Left kidney (tissue), 2 donors: ENCODE results near the gene HDLBP. TPM values are rescaled to one million over a fixed set of nuclear protein-coding genes. Genes with fewer than 3 reads are reported as not detected.
"Not testable (repeated sequence)": the region's sequence is repeated elsewhere in the genome, so short reads cannot be mapped to it uniquely, and the experiment has no call there.

ENCODE experiments used
- DNase-seq: peaks from one replicate; pipeline ENCODE4 v3.0.0-alpha.2; 2013
- polyA plus RNA-seq: library from polyadenylated mRNA; unstranded; fragments of 120-200 nt; gene quantifications from one replicate; pipeline ENCODE4 v1.2.1, GENCODE V29; 2013; ENCODE audit not compliant: insufficient read length

The HDLBP gene
- polyA plus RNA-seq, 1 donor: 375 TPM

DNA sequence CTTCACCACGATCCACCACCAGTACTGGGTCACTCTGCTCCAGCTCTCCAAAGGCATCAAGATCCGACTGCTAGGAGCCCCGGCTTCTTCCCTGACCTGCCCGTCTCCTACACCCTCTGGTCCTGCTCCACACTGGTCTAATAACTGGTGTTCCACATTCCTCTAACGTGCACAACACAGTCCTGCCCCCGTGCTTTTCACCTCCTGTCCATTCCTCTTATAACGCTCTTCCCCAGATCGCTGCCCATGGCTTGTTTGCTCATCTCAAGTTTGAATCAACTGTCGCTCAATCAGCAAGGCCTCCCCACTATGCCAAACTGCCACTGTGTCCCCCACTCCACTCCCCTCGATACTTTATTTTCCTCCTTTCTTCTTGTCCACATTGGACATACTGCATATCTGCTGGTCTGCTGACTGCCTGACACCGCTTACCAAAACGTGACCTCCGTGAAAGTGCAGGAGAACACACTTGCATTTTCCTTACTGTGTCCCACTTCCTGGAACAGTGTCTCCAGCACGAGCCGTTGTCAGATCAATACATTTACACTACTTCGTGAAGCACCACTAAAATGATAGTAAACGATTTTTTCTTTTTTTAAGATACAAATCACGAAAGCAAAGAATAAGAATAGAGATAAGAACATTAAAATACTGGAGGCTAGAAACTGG lies 6.5 kb downstream of the HDLBP start:
- no peak for DNase-seq

DNA sequence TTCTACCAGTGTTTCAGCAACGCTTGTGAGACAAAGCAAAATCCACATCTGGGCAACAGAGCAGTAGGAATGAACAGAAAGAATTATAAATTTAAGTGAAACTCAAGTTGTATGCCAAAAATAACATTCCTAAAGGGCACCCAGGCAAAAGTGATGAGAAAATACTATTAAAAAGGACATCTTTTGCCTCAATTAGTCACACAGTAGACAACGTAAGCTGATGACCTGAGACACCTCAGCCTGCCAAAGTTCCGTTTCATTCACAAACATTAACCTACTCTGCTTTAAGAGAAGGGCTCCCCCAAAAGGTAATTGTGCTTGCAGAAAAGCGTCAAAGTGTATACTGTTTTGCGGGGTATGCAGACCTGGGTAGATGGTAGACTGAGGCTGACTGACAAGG lies 7.2 kb downstream of the HDLBP start:
- no peak for DNase-seq

DNA sequence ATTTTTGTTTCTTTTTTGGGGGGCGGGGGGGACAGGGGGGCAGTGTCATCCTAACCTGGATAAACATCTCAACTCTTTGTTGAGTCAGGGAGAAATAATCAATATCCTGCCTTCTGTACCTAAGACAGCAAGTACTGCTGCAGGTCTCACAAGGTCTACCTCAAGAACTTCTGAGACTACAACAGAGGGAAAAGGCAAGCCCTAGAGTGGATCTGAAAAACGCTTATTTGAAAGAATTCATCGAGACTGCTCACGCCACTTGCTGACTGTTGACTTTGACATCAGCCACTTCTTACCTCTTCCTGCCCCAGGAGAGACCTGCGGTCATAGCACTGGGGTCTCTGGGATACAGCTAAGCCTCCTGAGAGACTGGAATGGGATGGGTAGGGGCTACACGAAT lies 8.4 kb downstream of the HDLBP start:
- DNase-seq: no peak

DNA sequence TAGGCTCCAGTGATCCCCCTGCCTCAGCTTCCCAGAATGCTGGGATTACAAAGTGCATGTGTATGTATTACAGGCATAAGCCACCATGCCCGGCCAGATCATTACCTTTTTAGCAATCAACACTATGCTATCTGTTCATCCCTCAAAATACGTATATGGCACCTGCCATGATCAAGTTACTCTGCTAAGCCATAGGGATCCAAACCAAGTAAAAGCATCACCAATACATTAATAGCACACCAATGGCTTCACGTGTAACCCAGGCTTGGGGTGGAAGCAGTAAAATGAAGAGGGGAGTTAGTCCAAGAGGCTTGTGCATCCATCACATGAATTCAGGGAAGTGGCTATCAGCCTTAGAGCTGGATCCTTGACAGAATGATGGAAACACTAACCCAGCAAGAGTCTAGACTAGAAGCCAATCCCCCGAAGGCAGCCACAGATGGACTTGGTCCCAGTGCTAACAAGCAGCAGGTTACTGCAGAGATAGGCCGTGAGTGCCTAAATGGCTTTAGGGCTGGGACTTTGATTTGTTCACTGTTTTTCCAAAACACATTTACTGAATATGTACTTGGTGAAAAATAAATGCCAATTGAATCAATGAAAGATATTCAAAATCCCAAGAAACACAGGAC lies 11.3 kb downstream of the HDLBP start:
- no peak for DNase-seq

DNA sequence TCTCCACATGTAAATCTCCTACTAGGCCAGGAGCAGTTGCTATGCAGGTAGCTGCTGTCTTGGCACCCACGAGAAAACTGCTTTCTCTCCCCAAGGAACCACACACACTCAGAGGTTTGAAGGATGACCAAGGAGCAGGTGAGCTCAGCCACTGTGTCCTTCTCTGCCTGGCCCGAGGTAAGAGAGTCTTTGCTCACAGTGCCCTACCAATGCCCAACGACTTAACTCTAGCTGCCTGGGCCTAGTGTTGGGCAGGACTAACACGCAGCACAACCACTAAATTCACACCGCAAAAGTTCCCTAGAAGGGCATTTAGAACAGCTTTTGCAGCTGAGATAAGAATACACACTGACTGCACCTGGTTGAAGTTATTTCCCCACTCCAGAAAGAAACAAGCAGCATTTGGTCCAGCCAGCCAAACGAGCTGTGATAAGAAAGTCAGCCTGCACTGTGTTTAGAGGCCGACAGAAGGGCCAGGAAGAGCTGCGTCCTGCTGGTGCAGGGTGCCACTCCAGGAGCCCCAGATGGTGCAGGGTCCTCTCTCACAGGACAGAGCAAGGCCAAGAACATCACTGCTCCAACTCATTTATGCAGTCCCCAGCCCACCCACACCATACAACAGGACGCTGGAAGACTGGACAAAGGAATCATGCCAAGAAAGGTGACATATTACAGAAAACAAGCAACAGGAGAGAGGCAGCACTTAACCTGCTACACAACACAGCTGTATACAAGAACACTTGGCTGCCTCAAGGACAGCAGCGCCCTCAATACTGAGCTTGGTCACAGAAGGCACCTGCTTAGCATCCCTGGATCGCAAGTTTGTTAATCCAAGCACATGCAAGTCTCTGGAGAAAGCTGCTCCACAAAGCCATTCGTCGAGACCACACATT lies 12.5 kb downstream of the HDLBP start:
- no peak for DNase-seq

DNA sequence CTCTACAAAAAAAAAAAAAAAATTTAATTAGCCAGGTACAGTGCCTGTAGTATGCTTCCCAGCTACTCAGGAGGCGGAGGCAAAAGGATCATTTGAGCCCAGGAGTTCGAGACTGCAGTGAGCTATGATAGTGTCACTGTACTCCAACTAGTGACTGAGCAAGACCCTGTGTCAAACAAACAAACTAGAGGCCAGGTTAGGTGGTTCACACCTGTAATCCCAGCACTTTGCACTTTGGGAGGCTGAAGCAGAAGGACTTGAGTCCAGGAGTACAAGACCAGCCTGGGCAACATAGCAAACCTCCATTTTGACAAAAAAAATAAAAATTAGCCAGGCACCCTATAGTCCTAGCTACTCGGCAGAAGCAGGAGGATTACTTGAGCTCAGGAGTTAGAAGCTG lies 13.4 kb downstream of the HDLBP start:
- no peak for DNase-seq

DNA sequence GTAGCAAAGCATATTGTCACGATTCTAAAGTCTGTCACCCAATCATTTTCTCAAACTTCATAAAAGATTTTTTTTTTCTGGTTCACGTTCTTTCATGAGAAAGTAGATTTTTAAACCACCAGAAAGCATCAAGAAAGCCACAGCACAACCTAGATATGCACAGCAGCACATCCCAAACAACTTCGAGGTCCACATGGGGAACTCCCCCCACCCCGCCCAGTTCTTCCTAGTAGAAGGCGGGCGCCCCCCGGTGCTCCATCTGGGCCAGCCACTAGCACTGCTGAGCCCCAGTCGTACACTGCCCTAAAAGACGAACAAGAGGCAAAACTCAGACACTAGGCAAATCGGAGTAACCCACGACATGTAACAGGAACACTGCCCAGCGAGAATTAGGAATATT lies 15.5 kb downstream of the HDLBP start:
- no peak for DNase-seq

DNA sequence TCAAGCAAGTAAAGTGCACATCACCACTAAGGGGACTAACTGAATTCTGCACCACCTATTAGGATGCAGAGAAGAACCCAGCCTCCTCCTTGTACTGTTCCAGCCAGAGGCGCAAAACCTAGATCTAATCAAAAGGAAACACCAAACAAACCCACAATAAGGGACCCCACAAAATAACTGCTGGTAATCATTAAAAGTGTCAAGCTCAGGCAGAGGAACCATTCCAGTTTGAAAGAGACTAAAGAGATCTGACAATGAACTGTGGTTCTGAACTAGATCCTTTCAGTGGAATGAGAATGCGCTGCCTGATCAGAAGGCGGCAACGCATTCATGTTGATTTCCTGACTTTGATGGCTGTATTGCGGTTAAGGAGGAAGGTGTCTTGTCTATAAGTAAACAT lies 16.8 kb downstream of the HDLBP start:
- no peak for DNase-seq

DNA sequence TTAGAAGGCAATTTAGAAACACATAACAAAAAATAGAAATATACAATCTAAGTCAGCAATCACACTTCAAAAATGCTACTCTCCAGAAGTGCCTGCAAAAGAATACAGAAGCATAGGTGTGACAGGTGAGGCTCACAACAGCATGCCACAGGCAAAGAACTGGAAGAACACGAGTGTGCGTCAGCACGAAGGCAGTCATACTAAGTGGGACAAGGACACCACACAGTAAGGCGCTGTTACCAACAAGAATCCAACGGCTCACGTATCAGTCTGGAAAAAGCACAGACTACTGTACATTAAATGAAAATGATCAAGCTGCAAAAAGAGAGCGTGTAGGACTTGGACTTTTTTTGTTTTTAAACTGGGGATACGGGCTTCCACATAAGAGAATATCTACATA lies 18.7 kb downstream of the HDLBP start:
- DNase-seq: no peak

DNA sequence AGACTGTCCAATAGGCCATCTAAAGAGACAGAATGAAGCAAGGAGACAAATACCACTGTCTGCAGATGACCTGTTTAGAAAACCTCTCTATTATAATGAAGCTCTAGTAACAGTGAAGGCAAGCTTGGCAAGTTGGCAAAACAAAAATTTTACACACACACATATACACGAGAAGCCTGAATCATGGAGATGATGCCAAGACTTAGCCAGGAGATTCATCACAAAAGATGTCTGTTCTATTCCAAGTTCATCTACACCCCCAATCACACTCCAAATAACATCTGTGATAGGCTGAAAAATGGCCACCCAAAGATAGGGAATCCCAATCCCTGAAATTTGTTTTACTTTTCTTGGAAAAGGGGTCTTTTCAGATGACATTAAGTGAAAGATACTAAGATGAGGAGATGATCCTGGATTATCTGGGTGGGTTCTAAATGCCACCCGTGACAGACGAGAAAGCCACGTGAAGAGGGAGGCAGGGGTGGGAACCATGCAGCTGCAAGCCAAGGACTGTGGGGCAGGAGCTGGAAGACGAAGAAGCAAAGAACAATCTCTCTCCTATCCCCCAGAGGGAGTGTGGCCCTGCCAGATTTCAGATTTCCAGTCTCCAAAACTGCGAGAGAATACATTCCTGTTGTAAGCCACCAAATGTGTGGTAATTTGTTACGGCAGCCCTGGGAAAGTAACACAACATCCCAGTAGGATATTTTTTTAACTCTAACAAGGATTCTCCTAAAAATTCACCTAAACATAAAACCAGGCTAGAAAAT lies 20.0 kb downstream of the HDLBP start:
- no peak for DNase-seq

DNA sequence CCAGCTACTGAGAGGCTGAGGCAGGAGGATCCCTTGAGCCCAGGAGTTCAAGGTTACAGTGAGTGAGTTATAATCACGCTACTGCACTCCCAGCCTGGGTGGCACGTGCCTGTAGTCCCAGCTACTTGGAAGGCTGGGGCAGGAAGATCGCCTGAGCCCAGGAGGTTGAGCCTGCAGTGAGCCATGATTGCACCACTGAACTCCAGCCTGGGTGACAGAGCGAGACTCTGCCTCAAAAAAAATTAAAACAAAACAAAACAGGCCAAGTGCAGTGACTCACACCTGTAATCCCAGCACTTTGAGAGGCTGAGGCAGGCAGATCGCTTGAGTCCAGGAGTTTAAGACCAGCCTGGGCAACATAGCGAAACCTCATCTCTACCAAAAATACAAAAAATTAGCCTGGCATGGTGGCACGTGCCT lies 22.1 kb downstream of the HDLBP start:
- DNase-seq: not testable (repeated sequence)

DNA sequence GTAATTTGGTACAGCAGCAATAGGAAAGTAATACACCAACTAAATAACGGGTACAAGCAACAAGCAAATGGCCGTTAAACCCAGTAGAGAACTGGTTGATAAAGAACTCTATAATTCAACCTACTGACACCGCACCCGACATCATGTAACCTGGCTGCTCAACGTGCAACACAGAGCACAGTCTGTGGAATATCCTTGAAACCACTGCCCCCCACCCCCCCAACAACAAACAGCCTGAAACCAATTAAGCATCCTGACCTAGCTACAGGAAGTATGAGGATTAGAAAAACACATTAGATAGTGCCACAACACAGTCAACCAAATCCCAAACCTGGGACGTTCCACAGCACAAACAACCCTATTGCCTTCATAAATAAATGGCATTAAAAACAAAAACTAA lies 23.5 kb downstream of the HDLBP start:
- no peak for DNase-seq

DNA sequence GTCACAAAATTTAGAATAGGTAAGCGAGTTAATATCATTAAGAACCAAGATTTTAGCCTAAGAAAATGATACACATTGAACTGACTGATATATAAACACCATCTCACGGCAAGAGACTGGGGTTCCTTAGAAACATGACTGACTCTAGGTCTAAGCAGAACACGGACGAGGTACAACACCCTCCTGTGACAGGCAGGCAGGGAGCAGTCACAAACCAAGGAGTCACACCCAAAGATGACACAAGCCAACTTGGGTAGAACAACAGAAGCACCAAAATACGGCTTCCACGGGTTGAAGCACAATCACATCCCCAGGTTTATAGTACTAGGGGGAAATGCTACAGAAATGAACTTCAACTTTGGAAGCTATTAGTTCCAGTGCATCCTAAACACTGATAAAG lies 24.3 kb downstream of the HDLBP start:
- DNase-seq: no peak

DNA sequence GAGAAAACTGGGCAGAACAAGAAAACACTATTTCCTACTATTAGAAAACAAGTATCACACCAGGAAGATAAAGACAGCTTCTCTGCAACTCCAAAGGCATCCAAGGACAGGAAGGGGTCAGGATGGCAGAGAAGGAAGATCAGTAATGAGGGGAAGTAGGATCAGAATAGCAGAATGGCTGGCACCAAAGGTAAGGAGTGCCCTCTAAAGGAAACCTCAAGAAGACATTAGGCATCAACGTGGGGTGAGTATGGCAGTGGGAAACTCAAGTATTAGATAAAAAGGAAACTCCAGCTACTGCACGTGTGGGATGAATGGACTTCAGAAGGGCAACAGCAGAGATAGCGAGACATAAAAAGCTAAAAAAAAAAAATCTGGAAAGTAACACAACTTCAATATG lies 25.9 kb downstream of the HDLBP start:
- no peak for DNase-seq

DNA sequence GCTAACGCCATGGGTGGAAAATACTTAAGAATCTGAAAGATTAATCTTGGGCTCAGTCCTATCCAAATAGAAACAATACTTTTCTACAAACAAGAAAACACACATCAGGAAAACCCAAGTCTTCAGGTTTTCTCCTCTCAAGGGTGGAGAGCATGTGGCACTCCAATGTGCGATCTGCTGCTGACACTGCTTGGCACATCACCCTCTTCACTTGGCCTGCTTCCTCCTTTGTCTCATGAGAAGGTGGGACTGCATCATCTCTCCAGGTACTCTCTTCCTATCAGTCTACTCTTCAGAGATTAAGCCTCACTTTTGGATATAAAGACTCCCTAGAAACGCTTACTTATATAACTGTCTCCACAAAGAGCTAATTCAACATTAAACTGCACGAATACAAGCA lies 26.4 kb downstream of the HDLBP start:
- no peak for DNase-seq

DNA sequence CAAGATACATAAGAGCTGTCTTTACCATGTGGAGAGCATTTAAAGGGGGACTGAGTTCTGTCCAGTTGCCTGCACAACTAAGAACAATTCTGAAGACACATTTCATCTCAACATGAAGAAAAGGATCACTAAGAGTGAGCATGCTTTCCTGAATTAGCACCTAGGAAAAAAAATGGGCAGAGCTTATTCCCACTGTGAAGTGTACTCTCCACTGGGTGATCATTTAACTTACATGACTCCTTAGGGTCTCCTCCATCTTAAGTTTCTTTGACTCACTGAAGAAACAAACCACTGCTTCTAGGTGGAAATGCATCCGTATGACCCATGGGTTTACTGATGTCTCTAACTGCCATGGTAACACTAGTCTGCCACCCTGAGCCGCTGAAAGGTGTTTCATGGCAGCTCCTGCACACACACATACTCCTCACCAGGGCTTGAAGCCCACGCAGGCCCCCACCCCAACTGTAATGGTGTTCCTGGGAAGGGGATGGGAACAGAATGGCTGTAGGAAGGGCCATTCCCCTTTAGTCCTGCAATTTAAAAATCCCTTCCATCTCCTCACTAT lies 27.1 kb downstream of the HDLBP start:
- DNase-seq: no peak

DNA sequence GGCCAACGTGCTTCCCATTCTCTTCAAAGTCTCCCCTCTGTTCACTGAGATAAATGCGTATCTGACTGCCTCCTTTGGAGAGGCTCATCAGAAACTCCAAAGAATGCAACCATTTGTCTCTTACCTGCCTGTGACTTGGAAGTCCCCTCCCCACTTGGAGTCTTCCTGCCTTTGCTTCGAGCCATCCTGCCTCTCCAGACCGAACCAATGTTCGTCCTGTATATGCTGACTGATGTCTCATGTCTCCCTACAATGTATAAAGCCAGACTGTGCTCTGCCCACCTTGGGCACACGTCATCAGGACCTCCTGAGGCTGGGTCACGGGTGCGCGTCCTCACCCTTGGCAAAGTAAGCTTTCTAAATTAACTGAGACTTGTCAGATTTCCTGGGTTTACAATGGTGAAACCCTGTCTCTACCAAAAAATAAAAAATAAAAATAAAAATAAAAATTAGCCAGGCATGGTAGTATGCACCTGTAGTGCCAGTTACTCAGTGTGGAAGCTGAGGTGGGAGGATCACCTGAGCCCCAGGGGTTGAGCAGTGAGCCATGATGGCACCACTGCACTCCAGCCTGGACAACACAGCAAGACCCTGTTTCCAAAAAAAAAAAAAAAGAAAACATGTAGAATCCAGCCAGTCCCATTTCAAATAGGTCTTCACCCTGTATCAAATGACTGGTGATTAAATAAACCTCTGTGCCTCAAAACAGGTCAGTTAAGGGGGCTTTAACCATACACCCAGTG lies 29.0 kb downstream of the HDLBP start:
- DNase-seq: no peak

DNA sequence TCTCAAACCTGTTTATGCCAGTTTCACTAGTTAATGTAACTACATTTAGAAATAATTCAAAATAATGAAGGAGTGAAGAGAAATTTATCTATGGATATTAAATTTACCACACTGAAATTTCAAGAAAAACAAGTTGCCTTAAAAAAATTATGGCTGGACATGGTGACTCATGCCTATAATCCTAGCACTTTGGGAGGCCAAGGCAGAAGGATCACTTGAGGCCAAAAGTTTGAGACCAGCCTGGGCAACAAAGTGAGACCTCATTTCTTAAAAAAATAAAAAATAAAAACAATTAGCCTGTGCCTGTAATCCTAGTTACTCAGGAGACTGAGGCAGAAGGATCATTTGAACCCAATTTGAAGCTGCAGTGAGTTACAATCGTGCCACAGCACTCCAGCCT lies 29.9 kb downstream of the HDLBP start:
- DNase-seq: no peak

DNA sequence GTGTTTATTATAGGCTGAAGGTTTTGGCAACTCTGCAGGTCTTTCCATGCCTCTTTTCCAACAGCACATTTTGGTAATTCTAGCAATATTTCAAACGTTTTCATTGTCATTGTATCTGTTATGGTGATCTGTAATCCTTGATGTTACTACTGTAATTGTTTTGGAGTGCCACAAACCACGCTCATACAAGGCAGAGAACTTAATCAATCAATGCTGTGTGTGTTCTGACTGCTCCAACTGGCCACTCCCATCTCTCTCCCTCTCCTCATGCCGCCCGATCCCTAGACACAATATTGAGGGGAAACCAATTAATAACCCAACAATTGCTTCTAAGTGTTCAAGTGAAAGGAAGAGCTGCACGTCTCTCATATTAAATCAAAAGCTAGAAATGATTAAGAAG lies 32.9 kb downstream of the HDLBP start:
- no peak for DNase-seq

DNA sequence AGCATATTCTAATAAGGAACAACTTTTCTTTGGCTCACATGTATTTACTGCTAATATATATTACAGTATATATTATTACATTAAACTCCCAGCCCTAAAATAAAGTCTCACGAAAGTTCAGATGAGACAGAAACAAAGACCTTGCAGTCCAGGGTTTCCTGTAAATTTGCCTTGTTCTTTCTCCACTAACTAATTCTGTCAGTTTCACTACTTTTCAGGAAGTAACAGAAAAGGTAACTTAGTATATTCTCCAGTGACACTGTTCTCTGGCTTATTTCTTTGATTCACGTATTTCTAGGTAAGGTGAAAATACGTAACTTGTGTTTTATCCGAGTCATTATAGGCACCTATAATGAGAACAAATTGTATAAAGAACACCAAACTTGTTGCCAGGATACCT lies 35.2 kb downstream of the HDLBP start:
- no peak for DNase-seq

DNA sequence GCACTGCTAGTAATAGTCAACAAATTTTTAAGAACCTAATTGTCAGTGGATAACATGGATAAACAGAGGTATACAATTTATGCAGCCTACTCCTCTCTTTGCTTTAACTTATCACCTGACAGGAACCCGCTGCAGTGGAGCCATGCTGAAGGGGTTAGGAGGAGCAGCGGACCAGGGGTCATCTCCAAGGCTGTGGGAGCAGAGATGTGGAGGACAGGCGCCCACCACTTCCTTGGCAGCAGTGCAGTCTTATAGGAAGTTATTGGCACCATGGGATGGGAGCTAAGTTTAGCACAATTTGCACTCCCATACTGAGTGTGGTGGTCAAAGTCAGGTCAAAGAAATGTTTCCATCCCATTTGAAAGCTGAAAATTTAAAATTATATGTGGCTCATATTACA lies 35.6 kb downstream of the HDLBP start:
- DNase-seq: no peak
